OCI-LY3 (cell line): Measurements from ENCODE around the gene EMD.

Source experiments
- CTCF ChIP-seq: fragments of 200-600, 300-600 bp; sonication (generic); IDR thresholded peaks from 2 replicates; pipeline ENCODE4 v1.5.1; 2014; ENCODE audit warnings: antibody characterized with exemption, low read length, low read depth
- EZH2phosphoT487 ChIP-seq: fragments of 200-600 bp; shearing (Covaris generic); IDR thresholded peaks from 2 replicates; pipeline ENCODE4 v1.6.1; 2018; ENCODE audit warnings: antibody characterized with exemption, mixed run types, low read depth

GRCh38 chrX:154420402-154420756, 41.3 kb downstream of the EMD start:
- no peak for TF ChIP-seq CTCF
- TF ChIP-seq EZH2phosphoT487: no peak
